HG03064 (cell line): Measurements from ENCODE around the gene NR4A3.

Experiments used
- ATAC-seq: cut with Tn5 transposase; IDR thresholded peaks from one replicate; pipeline ENCODE4 v1.9.1; 2021; ENCODE audit warnings: low read depth; ENCODE audit not compliant: unreplicated experiment

NR4A3 gene

DNA sequence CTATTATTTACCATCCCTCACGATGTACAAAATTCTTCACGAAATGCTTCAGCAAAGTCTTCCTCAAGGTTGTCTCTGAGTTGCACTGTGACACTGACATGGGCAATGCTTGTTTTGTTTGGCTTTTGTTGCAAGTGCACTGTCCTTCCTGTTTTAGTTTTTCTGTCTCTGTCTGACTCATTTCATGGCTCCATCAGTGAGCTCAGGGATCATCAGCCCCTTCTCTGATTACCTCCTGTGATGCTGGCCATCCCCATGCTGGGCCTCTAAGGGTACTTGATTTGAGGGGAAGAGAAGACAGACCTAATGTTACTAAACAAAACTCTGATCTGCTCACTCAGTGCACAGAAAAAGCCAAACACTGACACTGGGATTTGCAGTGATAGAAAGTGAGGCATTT is 47.2 kb downstream of the NR4A3 start:
- ATAC-seq, result no peak

DNA sequence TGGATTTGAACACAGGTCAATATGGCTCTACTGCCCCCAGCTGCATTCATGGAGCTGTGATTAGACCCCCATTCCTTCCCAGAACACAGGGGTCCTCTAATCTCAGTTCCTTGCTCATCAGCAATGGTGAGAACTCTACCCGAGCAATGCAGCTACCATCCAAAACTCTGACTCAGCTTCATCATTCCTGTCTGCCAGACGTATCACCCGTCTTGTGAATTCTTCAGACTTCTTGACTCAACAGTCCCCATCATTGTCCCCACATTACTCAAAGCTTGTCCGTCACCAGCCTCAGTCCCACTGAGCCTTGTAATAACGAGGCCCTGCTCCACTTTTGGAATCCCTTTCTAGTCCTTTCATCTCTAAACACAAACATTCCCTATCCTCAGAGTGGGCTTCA is 48.4 kb downstream of the NR4A3 start:
- ATAC-seq, result no peak

DNA sequence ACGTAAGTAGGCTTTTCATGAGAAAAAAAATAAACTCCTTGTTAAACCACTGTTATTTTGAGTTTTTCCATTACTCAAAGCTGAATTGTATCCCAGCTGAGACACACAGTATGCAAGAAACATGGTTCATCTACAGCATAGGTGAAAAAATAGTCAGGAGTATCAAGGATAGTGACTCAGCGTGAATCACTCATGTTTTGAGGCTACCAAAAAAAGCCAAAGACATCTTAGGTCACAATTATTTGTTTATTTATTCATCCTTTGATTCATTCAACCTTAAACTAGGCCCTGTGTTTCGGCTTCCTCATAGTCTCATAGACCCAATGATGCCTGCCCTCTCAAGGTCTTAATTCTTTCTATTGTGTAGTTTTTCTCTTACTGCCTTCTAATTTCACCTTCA is 51.8 kb downstream of the NR4A3 start:
- ATAC-seq, result no peak

DNA sequence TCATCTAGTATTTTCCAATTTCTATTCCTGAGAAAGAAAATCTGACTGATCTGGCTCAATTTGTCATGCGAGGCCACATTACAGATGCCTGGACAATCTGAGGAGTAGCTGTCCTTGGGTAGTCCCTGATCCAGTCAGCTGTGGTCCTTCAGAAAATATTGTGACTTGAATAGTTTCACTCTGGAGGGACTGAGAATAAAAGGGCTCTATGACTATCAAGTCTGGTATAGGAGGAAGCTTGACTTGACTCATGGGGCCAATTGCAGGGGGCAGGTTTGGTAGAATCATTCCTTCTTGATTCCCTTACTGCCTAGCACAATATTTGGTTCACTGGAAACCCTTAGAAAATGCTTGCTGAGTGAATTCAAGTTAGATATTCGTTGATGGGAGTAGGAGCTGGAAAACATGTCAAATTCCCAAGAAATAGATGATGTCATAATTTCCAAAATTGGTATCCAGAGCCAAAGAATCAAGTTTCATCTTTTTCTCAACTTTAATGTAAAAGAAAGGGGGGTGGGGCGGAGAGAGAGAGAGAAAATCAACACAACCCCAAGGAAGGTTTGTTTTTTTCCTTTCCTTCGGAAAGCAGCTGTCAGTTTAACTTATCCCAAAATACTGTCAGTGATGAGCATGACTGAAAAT is 52.4 kb downstream of the NR4A3 start:
- no peak for ATAC-seq

DNA sequence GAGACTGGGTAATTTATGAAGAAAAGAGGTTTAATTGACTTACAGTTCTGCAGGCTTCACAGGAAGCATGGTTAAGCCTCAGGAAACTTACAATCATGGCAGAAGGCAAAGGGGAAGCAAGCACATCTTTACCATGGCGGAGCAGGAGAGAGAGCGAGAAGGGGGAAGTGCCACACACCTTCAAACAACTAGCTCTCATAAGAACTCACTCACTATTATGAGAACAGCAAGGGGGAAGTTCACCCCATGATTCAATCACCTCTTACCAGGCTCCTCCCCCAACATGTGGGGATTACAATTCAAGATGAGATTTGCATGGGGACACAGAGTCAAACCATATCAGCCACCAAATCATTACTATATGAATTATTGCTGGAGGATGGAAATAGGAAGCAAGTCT is 54.5 kb downstream of the NR4A3 start:
- no peak for ATAC-seq

DNA sequence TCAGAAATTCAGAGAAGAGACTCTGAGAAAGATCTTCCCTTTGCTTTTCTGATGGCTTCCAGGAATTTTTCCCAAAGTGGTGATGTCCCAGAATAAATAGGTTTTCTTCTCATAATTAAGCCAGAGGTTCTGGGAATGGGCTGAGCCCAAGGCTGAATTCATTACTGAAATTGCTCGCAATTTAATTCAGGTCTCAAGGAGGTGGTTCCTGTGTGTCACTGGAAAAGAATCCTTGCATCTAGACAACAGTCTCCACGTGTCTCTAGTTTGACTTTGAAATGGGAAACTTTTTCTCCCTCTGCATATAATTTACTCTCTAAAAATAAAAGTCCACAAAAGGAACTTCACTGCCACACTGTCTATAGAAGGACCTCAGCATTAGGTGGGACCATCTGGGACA is 57.0 kb downstream of the NR4A3 start:
- ATAC-seq, result no peak

DNA sequence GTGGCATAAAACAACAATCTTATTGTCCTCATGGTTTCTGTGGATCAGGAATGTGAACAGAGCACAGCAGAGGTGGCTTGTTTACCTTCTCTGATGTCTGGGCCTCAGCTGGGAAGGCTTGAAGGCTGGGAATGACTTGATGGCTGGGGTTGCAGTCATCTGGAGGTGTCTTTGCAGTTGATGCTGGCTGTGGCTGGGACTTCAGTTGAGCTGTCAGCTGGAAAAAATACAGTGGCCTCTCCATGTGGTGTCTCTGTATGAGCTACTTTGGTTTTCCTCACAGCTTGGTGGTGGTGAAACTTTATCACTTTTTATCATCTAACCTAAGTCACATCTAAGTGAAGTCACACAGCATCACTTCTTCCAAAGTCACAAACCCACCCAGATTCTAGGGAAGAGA is 60.1 kb downstream of the NR4A3 start:
- ATAC-seq, result no peak

DNA sequence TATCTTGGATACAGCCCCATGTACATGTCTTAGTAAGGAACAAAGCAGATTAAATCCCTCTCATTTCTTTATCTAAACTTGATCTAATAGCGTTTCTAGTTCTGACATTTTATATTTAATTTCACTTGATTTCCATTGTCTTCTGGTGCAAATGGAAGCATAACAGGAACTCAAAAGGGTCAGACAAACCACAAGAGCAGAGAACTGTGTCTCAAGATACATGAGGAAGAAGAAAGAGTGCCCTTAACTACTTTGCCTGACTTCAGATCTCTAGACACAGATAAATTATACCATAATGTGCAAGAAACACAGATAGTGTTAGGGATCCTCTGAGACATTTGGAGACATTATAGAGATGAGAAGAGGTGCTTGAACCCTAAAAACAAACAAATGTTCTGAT is 64.1 kb downstream of the NR4A3 start:
- no peak for ATAC-seq

DNA sequence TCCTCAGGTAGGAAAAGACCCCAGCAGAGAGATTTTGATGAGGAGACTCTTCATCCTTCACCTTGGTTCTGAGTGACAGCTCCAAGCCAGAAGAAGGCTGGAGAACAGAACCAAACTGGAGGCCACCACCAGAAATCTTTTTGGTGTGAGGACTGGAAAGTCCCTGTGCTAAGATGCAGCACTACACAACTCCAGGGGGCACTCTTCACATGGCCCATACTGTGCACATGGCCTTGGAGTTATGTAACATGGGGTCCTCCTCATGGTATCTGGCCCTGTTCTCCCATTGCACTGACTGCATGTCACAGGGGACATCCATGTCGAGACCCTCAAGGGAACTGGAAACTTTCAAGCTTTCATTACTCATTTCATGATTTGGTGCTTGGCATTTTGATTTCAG is 67.4 kb downstream of the NR4A3 start:
- ATAC-seq, result no peak

DNA sequence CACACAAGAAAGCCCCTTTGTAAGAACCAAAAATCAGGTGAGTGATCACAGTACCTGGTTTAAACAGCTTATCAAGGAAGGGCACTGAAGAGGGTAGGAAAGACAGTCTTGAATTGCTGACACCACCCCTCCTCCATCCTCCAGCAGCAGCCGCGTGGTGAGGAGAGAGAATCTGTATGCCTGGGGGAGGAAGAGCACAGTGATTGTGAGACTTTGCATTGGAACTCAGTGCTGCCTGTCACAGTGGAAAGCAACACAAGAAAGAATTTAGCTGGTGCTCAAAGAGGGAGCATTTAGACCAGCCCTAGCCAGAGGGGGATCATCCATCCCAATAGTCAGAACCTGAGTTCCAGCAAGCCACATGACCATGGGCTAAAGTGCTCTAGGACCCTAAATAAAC is 73.1 kb downstream of the NR4A3 start:
- ATAC-seq, result no peak

DNA sequence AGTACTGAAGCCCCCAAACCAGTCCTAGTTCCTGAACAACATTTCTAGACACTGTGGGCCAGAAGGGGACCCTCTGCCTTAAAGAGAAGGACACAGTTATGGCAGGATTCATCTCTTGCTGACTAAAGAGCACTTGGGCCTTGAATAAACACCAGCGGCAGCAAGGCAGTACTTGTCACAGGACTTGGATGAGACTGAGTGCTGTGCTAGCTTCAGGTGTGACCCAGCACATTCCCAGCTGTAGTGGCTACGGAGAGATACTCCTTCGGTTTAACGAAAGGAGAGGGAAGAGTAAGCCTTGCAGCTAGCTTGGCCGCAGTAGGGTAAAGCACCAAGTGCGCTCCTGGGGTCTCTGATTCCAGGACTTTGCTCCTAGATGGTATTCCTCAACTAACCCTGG is 73.8 kb downstream of the NR4A3 start:
- no peak for ATAC-seq

DNA sequence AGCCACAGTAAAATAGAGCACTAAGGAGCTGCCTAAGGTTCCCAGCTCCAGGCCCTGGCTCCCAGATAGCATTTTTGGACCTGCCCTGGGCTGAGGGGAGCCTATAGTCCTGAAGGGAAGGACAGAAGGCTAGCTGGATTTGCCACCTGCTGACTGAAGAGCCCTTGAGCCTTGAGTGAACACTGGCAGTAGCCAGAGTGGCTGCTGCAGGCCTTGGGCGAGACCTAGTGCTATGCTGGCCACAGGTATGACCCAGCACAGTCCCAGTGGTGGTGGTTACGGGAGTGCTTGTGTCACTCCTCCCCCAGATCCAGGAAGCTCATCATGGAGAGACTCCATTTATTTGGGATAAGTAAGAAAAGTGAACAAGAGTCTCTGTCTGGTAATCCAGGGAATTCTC is 74.4 kb downstream of the NR4A3 start:
- ATAC-seq, result no peak

DNA sequence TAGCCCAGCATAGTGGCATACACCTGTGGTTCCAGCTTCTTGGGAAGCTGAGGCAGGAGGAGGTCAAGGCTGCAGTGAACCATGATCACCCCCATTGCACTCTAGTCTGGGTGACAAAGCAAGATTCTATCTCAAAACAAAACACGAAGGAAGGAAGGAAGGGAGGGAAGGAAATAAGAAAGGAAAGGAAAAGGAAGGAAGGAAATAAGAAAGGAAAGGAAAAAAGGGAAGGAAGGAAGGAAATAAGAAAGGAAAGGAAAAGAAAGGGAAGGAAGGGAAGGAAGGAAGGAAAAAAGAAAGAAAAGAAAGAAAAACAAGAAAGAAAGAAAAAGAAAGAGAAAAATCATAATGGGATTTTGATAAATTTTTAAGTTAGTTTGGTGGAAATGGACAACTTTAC is 81.7 kb downstream of the NR4A3 start:
- ATAC-seq, result no peak

DNA sequence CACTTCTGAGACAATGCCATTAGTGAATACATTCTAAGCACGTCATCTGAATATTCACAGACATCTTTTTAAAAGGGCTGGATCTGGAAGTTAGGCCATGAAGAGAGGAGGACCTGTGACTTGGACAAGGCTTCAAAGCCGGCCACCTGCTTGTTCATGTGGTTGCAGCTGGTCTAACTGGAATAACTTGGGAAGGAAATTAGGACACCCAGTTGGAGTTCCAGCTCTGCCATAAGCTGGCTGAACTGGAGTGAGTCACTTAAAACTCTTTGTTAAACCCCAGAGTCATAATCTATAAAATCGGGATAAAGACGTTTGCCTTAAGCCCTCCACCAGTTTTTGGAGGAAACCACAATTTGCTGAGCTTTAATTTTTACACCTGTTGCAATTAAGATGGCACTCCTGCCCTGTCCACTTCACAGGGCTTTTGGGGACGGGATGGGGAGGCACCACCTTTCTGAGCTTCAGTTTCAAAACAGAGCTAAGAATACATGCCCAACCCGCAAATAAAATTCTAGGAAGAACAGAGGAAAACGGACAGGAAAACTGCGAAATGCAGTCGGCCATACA is 84.2 kb downstream of the NR4A3 start:
- no peak for ATAC-seq

DNA sequence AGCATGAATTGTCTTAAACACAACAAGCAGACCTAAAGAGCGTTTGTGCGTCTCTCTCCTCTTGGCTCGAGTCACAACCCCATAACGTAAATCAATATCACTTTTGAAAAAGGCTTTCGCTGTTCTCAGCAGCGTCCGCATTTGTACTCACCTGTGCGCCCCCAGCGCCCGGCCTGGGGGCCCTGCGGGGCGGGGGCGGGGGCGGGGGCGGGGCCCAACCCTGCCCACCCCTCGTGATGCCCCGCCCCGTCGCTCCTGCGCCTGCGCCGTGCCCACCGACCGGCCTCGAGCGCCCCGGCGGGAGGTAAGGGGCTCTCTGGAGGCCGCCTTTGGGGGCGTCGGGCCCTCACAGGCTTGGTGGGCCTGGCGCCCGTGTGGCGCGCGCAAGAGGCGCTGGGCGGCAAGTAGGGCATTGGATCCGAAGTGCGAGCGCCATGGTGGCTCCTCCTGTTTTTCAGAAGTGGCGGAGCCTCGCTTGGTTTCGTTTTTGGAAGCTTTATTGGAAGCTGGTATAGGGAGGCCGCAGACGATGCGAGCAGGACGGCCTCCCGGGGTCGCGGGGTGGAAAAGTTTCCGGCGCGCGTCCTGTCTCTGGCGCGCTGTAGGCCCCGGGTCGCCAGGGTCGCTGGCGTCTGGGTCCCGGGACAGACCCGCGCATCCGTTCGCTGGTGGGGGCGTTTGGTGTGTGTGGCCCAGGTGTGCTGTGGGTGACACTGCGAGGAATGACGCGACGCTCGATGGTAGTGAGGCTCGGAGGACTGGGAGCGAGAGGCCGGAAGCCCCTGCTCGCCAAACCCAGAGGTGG is 84.9 kb downstream of the NR4A3 start, which contains the start of gene STX17:
TSS of gene STX17 (plus strand) at position 252 of the 805 bp plus-strand sequence. CDS start 8,586 bp downstream, outside the sequence.
- peak; percentile 83 for ATAC-seq

DNA sequence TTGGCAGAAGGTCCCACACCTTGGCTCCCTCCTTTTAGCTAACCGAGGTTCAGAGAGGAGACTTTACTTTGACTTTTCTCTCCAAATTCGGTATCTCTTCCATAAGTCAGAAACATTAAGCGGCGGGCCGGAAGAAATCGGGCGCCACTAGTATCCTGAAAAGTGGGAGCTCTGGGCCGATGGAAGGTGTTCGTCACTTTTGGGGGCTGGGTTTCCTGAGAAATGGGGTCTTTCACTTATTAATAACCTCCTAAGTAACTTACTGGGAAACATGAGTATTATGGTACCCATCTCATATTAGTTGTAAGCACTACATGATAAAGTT is 85.5 kb downstream of the NR4A3 start:
- no peak for ATAC-seq

DNA sequence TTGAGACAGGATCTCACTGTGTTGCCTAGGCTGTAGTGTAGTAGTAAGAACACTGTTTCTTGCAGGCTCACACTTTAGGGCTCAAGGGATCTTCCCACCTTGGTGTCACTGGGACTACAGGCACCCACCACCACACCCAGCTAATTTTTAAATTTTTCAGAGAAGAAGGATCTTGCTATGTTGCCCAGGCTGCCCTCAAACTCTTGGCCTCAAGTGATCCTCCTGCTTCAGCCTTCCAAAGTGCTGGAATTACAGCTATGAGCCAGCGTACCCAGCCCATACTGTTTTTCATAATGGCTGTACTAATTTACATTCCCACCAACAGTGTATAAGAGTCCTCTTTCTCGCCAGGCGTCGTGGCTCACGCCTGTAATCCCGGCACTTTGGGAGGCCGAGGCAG is 89.9 kb downstream of the NR4A3 start:
- no peak for ATAC-seq
